Esophagus squamous epithelium (tissue), 4 donors: Measurements from ENCODE around the gene RAB17.

Experiments used
- CTCF ChIP-seq, 6 experiments: fragments of 450-650 bp in 4 of 6; fragments of 200-600 bp in 2 of 6; sonication (generic) in 2 of 6; IDR thresholded peaks; one replicate each; pipeline ENCODE4 v1.5.1; 2016 to 2019; ENCODE audit warnings: antibody characterized with exemption in 6 of 6, mild to moderate bottlenecking in 4 of 6, moderate library complexity in 4 of 6
- POLR2A ChIP-seq, 4 donors: fragments of 450-650 bp; IDR thresholded peaks; one replicate each; pipeline ENCODE4 v1.6.1; 2017; ENCODE audit warnings: antibody characterized with exemption in 4 of 4, mild to moderate bottlenecking in 4 of 4, moderate library complexity in 3 of 4

DNA sequence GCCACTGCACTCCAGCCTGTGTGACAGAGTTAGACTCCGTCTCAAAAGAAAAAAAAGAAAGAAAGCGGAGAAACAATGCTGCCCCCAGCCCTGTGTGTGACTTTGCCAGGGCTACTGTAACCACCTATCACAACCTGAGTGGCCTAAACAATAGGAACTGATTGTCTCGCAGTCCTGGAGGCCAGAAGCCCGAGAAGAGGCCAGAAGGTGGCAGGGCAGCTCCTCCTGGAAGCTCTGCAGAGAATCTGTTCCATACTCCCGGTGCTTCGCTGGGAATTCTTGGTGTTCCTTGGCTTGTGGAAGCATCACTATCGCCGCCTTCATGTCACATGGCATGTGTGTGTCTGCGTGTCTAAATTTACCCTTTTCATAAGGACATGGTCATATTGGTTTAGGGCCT lies 14.4 kb upstream of the RAB17 start:
- TF ChIP-seq CTCF (IDR thresholded peaks at IDR 0.05) (peak in 1 of 6 experiments; percentile 6), POLR2A (IDR thresholded peaks at IDR 0.05) (no peak)
